B cell (primary cell): Measurements from ENCODE around the gene RPS8. TPM values are rescaled to one million over a fixed set of nuclear protein-coding genes. Genes with fewer than 3 reads are reported as not detected.
A peak's percentile ranks its signal among the peaks of the same experiment; 100 is the strongest.
"Not testable (repeated sequence)": the region's sequence is repeated elsewhere in the genome, so short reads cannot be mapped to it uniquely, and the experiment has no call there.

Source experiments
- ATAC-seq: fragments of 200-7000 bp; cut with Tn5 transposase; one replicate; pipeline ENCODE4 v1.10.0; 2021; ENCODE audit warnings: low read depth, mild to moderate bottlenecking, moderate number of reproducible peaks, moderate library complexity
- CTCF ChIA-PET: fragments of 350-600 bp; sonication (Branson Sonifier 250); formaldehyde crosslinking; loops from one replicate; lab custom pipeline; 2021; ENCODE audit warnings: antibody characterized with exemption, inconsistent platforms; lab: Charles Lee
- POLR2A ChIA-PET: fragments of 350-600 bp; sonication (Branson Sonifier 250); formaldehyde crosslinking; loops from one replicate; lab custom pipeline; 2021; ENCODE audit warnings: antibody characterized with exemption; lab: Charles Lee
- DNase-seq: peaks from one replicate; pipeline ENCODE4 v3.0.0; 2013
- H2AFZ ChIP-seq: 2 replicates; pipeline ENCODE4 v1.6.1; 2012; ENCODE audit warnings: mild to moderate bottlenecking, low read depth, low read length; ENCODE audit not compliant: insufficient read depth, poor library complexity, severe bottlenecking
- H3K27ac ChIP-seq, 2 donors: 1 replicate in 1 of 2; 2 replicates in 1 of 2; pipeline ENCODE4 v1.5.1; 2012 to 2013; ENCODE audit warnings: low read length in 2 of 2, mild to moderate bottlenecking in 2 of 2, moderate library complexity in 1 of 2
- H3K27me3 ChIP-seq, 4 experiments: fragments of 200-600 bp in 1 of 4; sonication (generic) in 1 of 4; replicated peaks in 1 of 4; 1 replicate in 2 of 4; 2 replicates in 2 of 4; pipeline versions ENCODE4 v1.6.1 to v1.7.0; 2013 to 2016; ENCODE audit warnings: low read length in 3 of 4, mild to moderate bottlenecking in 2 of 4, mixed read lengths in 1 of 4, moderate library complexity in 1 of 4; ENCODE audit not compliant: insufficient read depth in 4 of 4, control insufficient read depth in 3 of 4; ENCODE audit errors: control extremely low read depth in 1 of 4
- H3K36me3 ChIP-seq, 2 experiments: replicated peaks in 1 of 2; 1 replicate in 1 of 2; 2 replicates in 1 of 2; pipeline versions ENCODE4 v1.6.1 to v1.7.1; 2013; ENCODE audit warnings: low read length in 1 of 2; ENCODE audit not compliant: insufficient read depth in 2 of 2, control insufficient read depth in 1 of 2; ENCODE audit errors: control extremely low read depth in 1 of 2, extremely low read depth in 1 of 2
- H3K4me1 ChIP-seq, 2 donors: fragments of 200-600 bp in 1 of 2; sonication (generic) in 1 of 2; 1 replicate in 1 of 2; 2 replicates in 1 of 2; pipeline versions ENCODE4 v1.5.1 to v1.6.1; 2013 to 2017; ENCODE audit warnings: low read length in 2 of 2; ENCODE audit not compliant: control insufficient read depth in 2 of 2, insufficient read depth in 2 of 2
- H3K4me2 ChIP-seq: replicated peaks from 2 replicates; pipeline ENCODE3; 2012; ENCODE audit warnings: mild to moderate bottlenecking, low read depth, low read length; ENCODE audit not compliant: poor library complexity, severe bottlenecking
- H3K4me3 ChIP-seq, 5 experiments: fragments of 200-600 bp in 1 of 5; sonication (generic) in 1 of 5; 1 replicate in 3 of 5; 2 replicates in 2 of 5; pipeline versions ENCODE4 v1.5.1 to v1.7.0; 2011 to 2016; ENCODE audit warnings: low read length in 4 of 5, mild to moderate bottlenecking in 4 of 5, low read depth in 2 of 5, control low read depth in 1 of 5, moderate library complexity in 1 of 5; ENCODE audit not compliant: insufficient read depth in 1 of 5; ENCODE audit errors: control extremely low read depth in 1 of 5, extremely low read depth in 1 of 5
- H3K79me2 ChIP-seq: fragments of 200-600 bp; sonication (generic); one replicate; pipeline ENCODE4 v1.6.0; 2016; ENCODE audit warnings: low read length; ENCODE audit not compliant: control insufficient read depth, insufficient read depth
- H3K9ac ChIP-seq: fragments of 200-600 bp; sonication (generic); 2 replicates; pipeline ENCODE4 v1.6.1; 2017; ENCODE audit warnings: mild to moderate bottlenecking, low read length, moderate library complexity
- H3K9me3 ChIP-seq, 3 donors: one replicate each; pipeline versions ENCODE4 v1.6.1 to v1.7.1; 2013; ENCODE audit warnings: low read length in 2 of 3; ENCODE audit not compliant: control insufficient read depth in 2 of 3, insufficient read depth in 1 of 3; ENCODE audit errors: control extremely low read depth in 1 of 3
- H4K20me1 ChIP-seq: 2 replicates; pipeline ENCODE4 v1.6.0; 2012; ENCODE audit warnings: mild to moderate bottlenecking, low read length; ENCODE audit not compliant: insufficient read depth, control insufficient read depth, poor library complexity, severe bottlenecking
- H3K27ac Mint-ChIP-seq: one replicate; pipeline ENCODE4 v1.8.0; 2021; ENCODE audit warnings: mixed read lengths
- H3K27me3 Mint-ChIP-seq: one replicate; pipeline ENCODE4 v1.8.0; 2021; ENCODE audit warnings: mixed read lengths
- H3K4me1 Mint-ChIP-seq: one replicate; pipeline ENCODE4 v1.8.0; 2021; ENCODE audit warnings: mixed read lengths
- H3K4me3 Mint-ChIP-seq: one replicate; pipeline ENCODE4 v1.8.0; 2021; ENCODE audit warnings: mixed read lengths
- H3K9me3 Mint-ChIP-seq: one replicate; pipeline ENCODE4 v1.8.0; 2022; ENCODE audit warnings: mixed read lengths; ENCODE audit not compliant: insufficient read depth
- EZH2 ChIP-seq: IDR thresholded peaks from 2 replicates; pipeline ENCODE4 v1.6.1; 2012; ENCODE audit warnings: borderline replicate concordance, low read depth, mild to moderate bottlenecking, moderate library complexity, low read length; ENCODE audit not compliant: insufficient read depth, poor library complexity, severe bottlenecking
- WGBS: methylation state at CpG from one replicate; pipeline ENCODE4 v1.1.5; 2013; ENCODE audit warnings: missing lambda C conversion rate; ENCODE audit not compliant: insufficient coverage; 5-methylcytosine and 5-hydroxymethylcytosine counted together
- intact Hi-C: fragments of 100-400 bp; cut with micrococcal nuclease; formaldehyde crosslinking; loops from one replicate; pipeline ENCODE4 v1.10.0; 2022
- polyA plus RNA-seq: library from polyadenylated mRNA; depleted of rRNA; stranded (reverse); fragments of >200 nt; gene quantifications from 2 replicates; pipeline ENCODE4 v1.2.3, GENCODE V29; 2012
- total RNA-seq, 2 donors: library from RNA; stranded (reverse); fragments of 120-200 nt in 1 of 2; gene quantifications; 1 replicate in 1 of 2; 2 replicates in 1 of 2; pipeline versions ENCODE4 v1.2.3 to v1.2.4, GENCODE V29; 2013 to 2022
- TF ChIP-seq, protein P1 (sequence below): fragments of 200-600 bp; IDR thresholded peaks from one replicate; pipeline ENCODE4 v1.8.0; 2022; ENCODE audit warnings: antibody characterized with exemption, mild to moderate bottlenecking

The RPS8 gene
- total and polyA plus RNA-seq, 2 donors (not counting 1 experiment from before 2014, with no cell fraction given): 2,525 to 4,047 TPM

DNA sequence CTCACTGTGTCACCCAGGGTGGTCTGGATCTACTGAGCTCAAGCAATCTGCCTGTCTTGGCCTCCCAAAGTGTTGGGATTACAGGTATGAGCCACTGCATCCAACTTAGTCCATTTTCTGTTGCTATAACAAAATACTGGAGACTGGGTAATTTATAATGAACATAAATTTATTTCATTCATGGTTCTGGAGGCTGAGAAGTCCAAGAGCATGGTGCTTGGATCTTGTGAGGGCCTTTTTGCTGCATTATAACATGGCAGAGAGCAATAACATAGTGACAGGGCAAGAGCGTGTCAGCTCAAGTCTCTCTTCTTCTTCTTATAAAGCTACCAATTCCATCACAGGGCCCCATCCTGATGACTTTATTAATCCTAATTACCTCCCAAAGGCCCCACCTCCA is 39.3 kb upstream of the RPS8 start:
- H3K4me2 ChIP-seq: no peak overlapping the region
- H3K27ac ChIP-seq: no peak overlapping the region
- no CpG with 5 or more reads among the region's 1 CpG for WGBS
- peaks cover 7% of the 10 kb centered on the region for H3K79me2 ChIP-seq
- H3K4me1 ChIP-seq: peaks cover 7 to 18% of the 10 kb centered on the region in 2 donors
- H3K36me3 ChIP-seq: no peaks in the 10 kb centered on the region
- POLR2A ChIA-PET: interaction anchor here (0.6 to 1.4 kb wide), 4 partner anchors 40 to 834 kb away, joined by 3 to 5 read pairs (median 4); no protein-coding TSS in a partner anchor
- no peak overlapping the region for H3K9ac ChIP-seq
- TF ChIP-seq, protein P1, sequence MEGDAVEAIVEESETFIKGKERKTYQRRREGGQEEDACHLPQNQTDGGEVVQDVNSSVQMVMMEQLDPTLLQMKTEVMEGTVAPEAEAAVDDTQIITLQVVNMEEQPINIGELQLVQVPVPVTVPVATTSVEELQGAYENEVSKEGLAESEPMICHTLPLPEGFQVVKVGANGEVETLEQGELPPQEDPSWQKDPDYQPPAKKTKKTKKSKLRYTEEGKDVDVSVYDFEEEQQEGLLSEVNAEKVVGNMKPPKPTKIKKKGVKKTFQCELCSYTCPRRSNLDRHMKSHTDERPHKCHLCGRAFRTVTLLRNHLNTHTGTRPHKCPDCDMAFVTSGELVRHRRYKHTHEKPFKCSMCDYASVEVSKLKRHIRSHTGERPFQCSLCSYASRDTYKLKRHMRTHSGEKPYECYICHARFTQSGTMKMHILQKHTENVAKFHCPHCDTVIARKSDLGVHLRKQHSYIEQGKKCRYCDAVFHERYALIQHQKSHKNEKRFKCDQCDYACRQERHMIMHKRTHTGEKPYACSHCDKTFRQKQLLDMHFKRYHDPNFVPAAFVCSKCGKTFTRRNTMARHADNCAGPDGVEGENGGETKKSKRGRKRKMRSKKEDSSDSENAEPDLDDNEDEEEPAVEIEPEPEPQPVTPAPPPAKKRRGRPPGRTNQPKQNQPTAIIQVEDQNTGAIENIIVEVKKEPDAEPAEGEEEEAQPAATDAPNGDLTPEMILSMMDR: no peak
- no peak for TF ChIP-seq EZH2
- Mint-ChIP-seq H3K9me3 (no peaks in the 10 kb centered on the region), H3K27ac (no peak overlapping the region), H3K27me3 (no peaks in the 10 kb centered on the region), H3K4me3 (no peak overlapping the region), H3K4me1 (peaks cover 22% of the 10 kb centered on the region)
- intact Hi-C loops: loop anchor here (10.0 kb wide), 1 partner anchor 949 kb away; the partner anchor contains the start of genes GPBP1L1 and TMEM69
- no peaks in the 10 kb centered on the region for H4K20me1 ChIP-seq
- H3K4me3 ChIP-seq: no peak overlapping the region
- no peak overlapping the region for H2AFZ ChIP-seq
- H3K27me3 ChIP-seq: no peaks in the 10 kb centered on the region
- DNase-seq: no peak
- ATAC-seq: no peak
- CTCF ChIA-PET: interaction anchor here (0.7 to 1.8 kb wide), 2 partner anchors 9 to 39 kb away, joined by 3 to 7 read pairs; no protein-coding TSS in a partner anchor
- H3K9me3 ChIP-seq: peaks cover 0 to 4% (median 0%) of the 10 kb centered on the region in 3 donors

DNA sequence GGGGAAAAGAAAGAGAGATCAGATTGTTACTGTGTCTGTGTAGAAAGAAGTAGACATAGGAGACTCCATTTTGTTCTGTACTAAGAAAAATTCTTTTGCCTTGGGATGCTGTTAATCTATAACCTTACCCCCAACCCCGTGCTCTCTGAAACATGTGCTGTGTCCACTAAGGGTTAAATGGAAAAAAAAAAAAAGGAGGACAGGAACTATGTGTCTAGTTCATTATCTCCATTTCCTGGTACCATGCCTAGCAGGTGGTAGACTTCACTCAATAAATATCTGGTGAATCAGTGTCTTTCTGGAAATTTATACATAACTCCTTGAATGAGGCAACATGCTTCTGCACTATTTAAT is 36.4 kb upstream of the RPS8 start:
- intact Hi-C loops: loop anchor here (1.0 to 10.0 kb wide), 9 partner anchors 8 to 946 kb away; partner anchors contain the start of genes ARMH1, EIF2B3, GPBP1L1 and PLK3
- DNase-seq, H3K9me3 Mint-ChIP-seq, H3K36me3 ChIP-seq, H3K9me3 ChIP-seq, ATAC-seq, H3K27me3 Mint-ChIP-seq, CTCF ChIA-PET, H3K79me2 ChIP-seq, H3K27me3 ChIP-seq, H4K20me1 ChIP-seq: not testable (repeated sequence)
- no CpG with 5 or more reads among the region's 1 CpG for WGBS
- H2AFZ ChIP-seq: peak overlapping the region; percentile 96
- H3K4me1 Mint-ChIP-seq: peaks cover 17% of the 10 kb centered on the region
- POLR2A ChIA-PET: interaction anchor here (0.6 to 0.7 kb wide), 3 partner anchors 17 to 558 kb away, joined by 3 to 5 read pairs (median 3); no protein-coding TSS in a partner anchor
- H3K4me2 ChIP-seq: peak overlapping the region; percentile 96
- H3K4me3 Mint-ChIP-seq: peak overlapping the region; percentile 95
- H3K4me3 ChIP-seq: peak overlapping the region; percentile 54 to 90 (median 87)
- H3K27ac ChIP-seq: peak overlapping the region; percentile 60 to 85
- peak overlapping the region; percentile 90 for H3K9ac ChIP-seq
- H3K27ac Mint-ChIP-seq: peak overlapping the region; percentile 93
- peaks cover 7 to 12% of the 10 kb centered on the region in 2 donors for H3K4me1 ChIP-seq
